ACHN (cell line): Measurements from ENCODE around the gene PROSER2.
A peak's percentile ranks its signal among the peaks of the same experiment; 100 is the strongest.

ENCODE experiments used
- DNase-seq: peaks from one replicate; pipeline ENCODE4 v3.0.0-alpha.2; 2015
- in situ Hi-C: cut with HindIII; loops from 2 replicates; pipeline ENCODE4 v1.10.0; 2017; ENCODE audit warnings: low sequenced_read_pairs, low pct_ligation_motif_present, low pct_unique_long_range_greater_than_20kb

Gene PROSER2

GRCh38 chr10:11823122-11823988 is at the start of gene PROSER2:
Gene PROSER2, plus strand, starts transcription at chr10:11823356. Its CDS starts 28,722 bp downstream, at chr10:11852078.
- peak; percentile 67 for DNase-seq
- in situ Hi-C loops = no loop called here

- in situ Hi-C loops = loop anchor here (25.0 kb wide), 1 partner anchor 262 kb away; no protein-coding TSS in a partner anchor
These were observed 49.3 kb upstream of the PROSER2 start for GRCh38 chr10:11773761-11774441.

GRCh38 chr10:11775412-11775811 is 47.7 kb upstream of the PROSER2 start:
- in situ Hi-C loops = no loop called here
- no peak for DNase-seq

More at GRCh38 chr10:11773761-11774441, 49.3 kb upstream of the PROSER2 start:
- no peak for DNase-seq

GRCh38 chr10:11776080-11776479 is 47.1 kb upstream of the PROSER2 start:
- DNase-seq = no peak
- in situ Hi-C loops = no loop called here

- in situ Hi-C loops = no loop called here
- DNase-seq = no peak
These were observed 42.0 kb upstream of the PROSER2 start for GRCh38 chr10:11781114-11781513.

- in situ Hi-C loops = no loop called here
These were observed 40.2 kb upstream of the PROSER2 start for GRCh38 chr10:11782793-11783557.

GRCh38 chr10:11783558-11783865 is 39.6 kb upstream of the PROSER2 start:
- no peak for DNase-seq
- in situ Hi-C loops = no loop called here

More at GRCh38 chr10:11782793-11783557, 40.2 kb upstream of the PROSER2 start:
- DNase-seq = peak; percentile 62

GRCh38 chr10:11787374-11787773 is 35.8 kb upstream of the PROSER2 start:
- in situ Hi-C loops = no loop called here
- no peak for DNase-seq

GRCh38 chr10:11787846-11788245 is 35.3 kb upstream of the PROSER2 start:
- in situ Hi-C loops = no loop called here
- no peak for DNase-seq

GRCh38 chr10:11789306-11789705 is 33.9 kb upstream of the PROSER2 start:
- in situ Hi-C loops = no loop called here
- no peak for DNase-seq

GRCh38 chr10:11789956-11790355 is 33.2 kb upstream of the PROSER2 start:
- in situ Hi-C loops = no loop called here
- no peak for DNase-seq

- in situ Hi-C loops = no loop called here
- peak; percentile 96 for DNase-seq
These were observed 29.2 kb upstream of the PROSER2 start for GRCh38 chr10:11793762-11794479.

- DNase-seq = peak; percentile 72
- in situ Hi-C loops = no loop called here
These were observed 28.6 kb upstream of the PROSER2 start for GRCh38 chr10:11794566-11794965.

GRCh38 chr10:11795101-11795920 is 27.8 kb upstream of the PROSER2 start:
- in situ Hi-C loops = no loop called here
- no peak for DNase-seq

- no peak for DNase-seq
- in situ Hi-C loops = no loop called here
These were observed 26.7 kb upstream of the PROSER2 start for GRCh38 chr10:11796474-11796873.

- no peak for DNase-seq
- in situ Hi-C loops = no loop called here
These were observed 25.9 kb upstream of the PROSER2 start for GRCh38 chr10:11797281-11797680.

- in situ Hi-C loops = no loop called here
These were observed 25.1 kb upstream of the PROSER2 start for GRCh38 chr10:11797847-11798633.

More at GRCh38 chr10:11797847-11798633, 25.1 kb upstream of the PROSER2 start:
- DNase-seq = no peak
